ENCODE measurements around the gene ATXN7L2. TPM values are rescaled to one million over a fixed set of nuclear protein-coding genes. Genes with fewer than 3 reads are reported as not detected.
A peak's percentile ranks its signal among the peaks of the same experiment; 100 is the strongest.

Gene ATXN7L2
- total RNA-seq, 1 donor from 2014 or later = 3.2 TPM

GRCh38 chr1:109503935-109504334 is 20.2 kb downstream of the ATXN7L2 start:
- Mint-ChIP-seq H3K27me3 (ENCODE audit: unreplicated experiment) (peaks cover 13% of the 10 kb centered on the region), H3K4me1 (ENCODE audit: unreplicated experiment) (peaks cover 2% of the 10 kb centered on the region), H3K36me3 (ENCODE audit: low read depth, unreplicated experiment) (peaks cover 7% of the 10 kb centered on the region), H3K4me3 (ENCODE audit: unreplicated experiment) (no peak overlapping the region), H3K27ac (ENCODE audit: unreplicated experiment) (no peak overlapping the region), H3K9me3 (ENCODE audit: unreplicated experiment) (no peaks in the 10 kb centered on the region)
- no peak for TF ChIP-seq CTCF (IDR thresholded peaks at IDR 0.05; ENCODE audit: unreplicated experiment)
- no peak for DNase-seq (ENCODE audit: low spot score)

- Mint-ChIP-seq H3K9me3 (ENCODE audit: unreplicated experiment) (no peaks in the 10 kb centered on the region), H3K4me1 (ENCODE audit: unreplicated experiment) (peaks cover 2% of the 10 kb centered on the region), H3K36me3 (ENCODE audit: low read depth, unreplicated experiment) (peaks cover 7% of the 10 kb centered on the region), H3K4me3 (ENCODE audit: unreplicated experiment) (no peak overlapping the region), H3K27me3 (ENCODE audit: unreplicated experiment) (peaks cover 13% of the 10 kb centered on the region), H3K27ac (ENCODE audit: unreplicated experiment) (no peak overlapping the region)
- TF ChIP-seq CTCF (IDR thresholded peaks at IDR 0.05; ENCODE audit: unreplicated experiment) = no peak
- no peak for DNase-seq (ENCODE audit: low spot score)
Observed at GRCh38 chr1:109504974-109505373, 21.3 kb downstream of the ATXN7L2 start.

GRCh38 chr1:109508001-109508872 is 24.5 kb downstream of the ATXN7L2 start:
- no peaks in the 10 kb centered on the region for H3K9me3 Mint-ChIP-seq (ENCODE audit: unreplicated experiment)
- DNase-seq (ENCODE audit: low spot score) = no peak
- no peaks in the 10 kb centered on the region for H3K36me3 Mint-ChIP-seq (ENCODE audit: low read depth, unreplicated experiment)
- peaks cover 5% of the 10 kb centered on the region for H3K4me1 Mint-ChIP-seq (ENCODE audit: unreplicated experiment)
- H3K27ac Mint-ChIP-seq (ENCODE audit: unreplicated experiment) = peak overlapping the region; percentile 57
- peaks cover 22% of the 10 kb centered on the region for H3K27me3 Mint-ChIP-seq (ENCODE audit: unreplicated experiment)
- no peak for TF ChIP-seq CTCF (IDR thresholded peaks at IDR 0.05; ENCODE audit: unreplicated experiment)
- peak overlapping the region; percentile 88 for H3K4me3 Mint-ChIP-seq (ENCODE audit: unreplicated experiment)

GRCh38 chr1:109508873-109509175 is 25.1 kb downstream of the ATXN7L2 start:
- H3K9me3 Mint-ChIP-seq (ENCODE audit: unreplicated experiment) = no peaks in the 10 kb centered on the region
- peak overlapping the region; percentile 88 for H3K4me3 Mint-ChIP-seq (ENCODE audit: unreplicated experiment)
- H3K27me3 Mint-ChIP-seq (ENCODE audit: unreplicated experiment) = peaks cover 22% of the 10 kb centered on the region
- TF ChIP-seq CTCF (IDR thresholded peaks at IDR 0.05; ENCODE audit: unreplicated experiment) = no peak
- peak overlapping the region; percentile 57 for H3K27ac Mint-ChIP-seq (ENCODE audit: unreplicated experiment)
- no peak for DNase-seq (ENCODE audit: low spot score)
- peaks cover 5% of the 10 kb centered on the region for H3K4me1 Mint-ChIP-seq (ENCODE audit: unreplicated experiment)
- no peaks in the 10 kb centered on the region for H3K36me3 Mint-ChIP-seq (ENCODE audit: low read depth, unreplicated experiment)
